Nephron (organoid): ENCODE measurements around the gene SIPA1L3.

Experiments used
- H3K27ac Mint-ChIP-seq, 3 experiments: 2 replicates each; pipeline ENCODE4 v1.8.0; 2020; ENCODE audit warnings: mixed read lengths in 3 of 3, mild to moderate bottlenecking in 2 of 3, moderate library complexity in 1 of 3
- H3K27me3 Mint-ChIP-seq: 2 replicates; pipeline ENCODE4 v1.8.0; 2021; ENCODE audit warnings: low read depth, mild to moderate bottlenecking, moderate library complexity, mixed read lengths
- H3K36me3 Mint-ChIP-seq: 2 replicates; pipeline ENCODE4 v1.8.0; 2020; ENCODE audit warnings: low read depth, mixed read lengths
- H3K4me1 Mint-ChIP-seq: 2 replicates; pipeline ENCODE4 v1.8.0; 2020; ENCODE audit warnings: mixed read lengths
- H3K4me3 Mint-ChIP-seq, 3 experiments: 2 replicates each; pipeline ENCODE4 v1.8.0; 2020; ENCODE audit warnings: mild to moderate bottlenecking in 3 of 3, mixed read lengths in 3 of 3, moderate library complexity in 2 of 3
- H3K9me3 Mint-ChIP-seq: 2 replicates; pipeline ENCODE4 v1.8.0; 2020; ENCODE audit warnings: mixed read lengths
- TF ChIP-seq, protein P1 (sequence below), 3 experiments: fragments of 200-600 bp; sonication (generic); IDR thresholded peaks; one replicate each; pipeline ENCODE4 v1.5.0; 2021; ENCODE audit warnings: antibody characterized with exemption in 3 of 3; ENCODE audit not compliant: unreplicated experiment in 3 of 3

The SIPA1L3 gene

DNA sequence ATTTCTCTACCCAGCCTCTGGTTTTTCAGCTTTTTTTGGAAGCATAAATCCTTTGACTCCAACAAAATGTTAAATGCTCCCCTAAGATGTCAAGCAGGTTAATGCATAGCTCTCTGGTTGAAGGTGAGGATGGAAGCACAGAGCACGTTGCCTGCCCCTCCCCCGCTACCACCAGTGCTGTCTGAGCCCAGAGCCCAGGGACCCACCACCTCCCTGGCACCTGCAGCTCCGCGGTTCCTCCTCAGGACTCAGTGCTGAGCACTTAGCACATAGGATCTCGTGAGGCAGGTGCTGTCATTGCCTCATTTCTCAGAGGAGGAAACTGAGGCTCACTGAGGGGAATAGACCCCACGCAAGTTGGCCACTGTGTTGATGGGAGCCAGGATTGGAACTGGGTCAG, 268.4 kb downstream of the SIPA1L3 start:
- H3K27me3 Mint-ChIP-seq, result peaks cover 3% of the 10 kb centered on the region
- TF ChIP-seq, protein P1, sequence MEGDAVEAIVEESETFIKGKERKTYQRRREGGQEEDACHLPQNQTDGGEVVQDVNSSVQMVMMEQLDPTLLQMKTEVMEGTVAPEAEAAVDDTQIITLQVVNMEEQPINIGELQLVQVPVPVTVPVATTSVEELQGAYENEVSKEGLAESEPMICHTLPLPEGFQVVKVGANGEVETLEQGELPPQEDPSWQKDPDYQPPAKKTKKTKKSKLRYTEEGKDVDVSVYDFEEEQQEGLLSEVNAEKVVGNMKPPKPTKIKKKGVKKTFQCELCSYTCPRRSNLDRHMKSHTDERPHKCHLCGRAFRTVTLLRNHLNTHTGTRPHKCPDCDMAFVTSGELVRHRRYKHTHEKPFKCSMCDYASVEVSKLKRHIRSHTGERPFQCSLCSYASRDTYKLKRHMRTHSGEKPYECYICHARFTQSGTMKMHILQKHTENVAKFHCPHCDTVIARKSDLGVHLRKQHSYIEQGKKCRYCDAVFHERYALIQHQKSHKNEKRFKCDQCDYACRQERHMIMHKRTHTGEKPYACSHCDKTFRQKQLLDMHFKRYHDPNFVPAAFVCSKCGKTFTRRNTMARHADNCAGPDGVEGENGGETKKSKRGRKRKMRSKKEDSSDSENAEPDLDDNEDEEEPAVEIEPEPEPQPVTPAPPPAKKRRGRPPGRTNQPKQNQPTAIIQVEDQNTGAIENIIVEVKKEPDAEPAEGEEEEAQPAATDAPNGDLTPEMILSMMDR (IDR thresholded peaks at IDR 0.05; ENCODE audit: unreplicated experiment in 3 of 3), result no peak
- peaks cover 25% of the 10 kb centered on the region for H3K36me3 Mint-ChIP-seq
- H3K9me3 Mint-ChIP-seq, result peaks cover 3% of the 10 kb centered on the region
- H3K4me3 Mint-ChIP-seq, result no peak overlapping the region
- H3K4me1 Mint-ChIP-seq, result no peaks in the 10 kb centered on the region
- no peak overlapping the region for H3K27ac Mint-ChIP-seq

DNA sequence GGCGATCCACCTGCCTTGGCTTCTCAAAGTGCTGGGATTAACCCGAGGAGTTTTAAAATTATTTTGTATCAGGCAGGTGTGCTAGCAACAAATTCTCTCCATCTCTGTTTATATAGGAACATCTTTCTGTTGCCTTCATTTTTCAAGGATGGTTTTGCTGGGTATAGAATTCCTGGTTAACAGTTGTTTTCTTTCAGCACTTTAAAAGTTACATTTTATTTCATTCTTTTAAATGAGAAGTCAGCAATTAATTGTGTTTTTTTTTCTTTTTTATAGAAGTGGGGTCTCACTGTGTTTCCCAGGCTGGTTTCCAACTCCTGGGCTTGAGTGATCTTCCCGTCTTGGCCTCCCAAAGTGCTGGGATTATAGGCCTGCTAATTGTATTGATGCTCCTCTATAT, 273.1 kb downstream of the SIPA1L3 start:
- Mint-ChIP-seq H3K27me3 (no peaks in the 10 kb centered on the region), H3K36me3 (peaks cover 52% of the 10 kb centered on the region), H3K27ac (no peak overlapping the region), H3K4me1 (peaks cover 19% of the 10 kb centered on the region), H3K9me3 (peaks cover 8% of the 10 kb centered on the region), H3K4me3 (no peak overlapping the region)
- TF ChIP-seq, protein P1 (IDR thresholded peaks at IDR 0.05; ENCODE audit: unreplicated experiment in 3 of 3), result no peak

DNA sequence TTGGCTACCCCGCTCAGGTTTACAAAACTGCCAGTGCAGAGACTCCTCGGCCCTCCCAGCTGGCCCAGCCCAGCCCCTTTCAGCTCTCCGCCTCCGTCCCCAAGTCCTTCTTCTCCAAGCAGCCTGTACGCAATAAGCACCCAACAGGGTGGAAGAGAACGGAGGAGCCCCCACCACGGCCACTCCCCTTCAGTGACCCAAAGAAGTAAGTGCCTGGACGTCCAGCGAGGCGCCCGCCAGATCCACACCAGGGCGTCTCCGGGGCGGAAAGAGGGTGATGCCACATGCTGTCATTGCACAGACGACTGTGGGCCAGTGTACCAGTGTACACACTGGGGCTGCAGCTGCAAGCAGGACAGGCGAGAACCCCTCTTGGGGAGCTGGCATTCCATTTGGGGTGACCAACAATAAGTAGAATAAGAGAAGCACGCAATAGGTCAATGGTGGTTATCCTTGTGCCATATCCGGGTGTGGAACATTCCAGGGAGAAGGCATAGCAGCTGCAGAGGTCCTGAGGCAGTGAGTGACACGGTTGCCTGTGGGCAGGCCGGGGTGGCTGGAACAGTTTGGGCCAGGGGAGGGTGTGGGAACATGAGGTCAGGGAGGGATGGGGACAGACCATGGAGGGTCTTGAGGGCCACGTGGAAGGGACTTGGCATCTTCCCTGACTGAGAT, 275.7 kb downstream of the SIPA1L3 start:
- peaks cover 8% of the 10 kb centered on the region for H3K9me3 Mint-ChIP-seq
- peaks cover 20% of the 10 kb centered on the region for H3K4me1 Mint-ChIP-seq

DNA sequence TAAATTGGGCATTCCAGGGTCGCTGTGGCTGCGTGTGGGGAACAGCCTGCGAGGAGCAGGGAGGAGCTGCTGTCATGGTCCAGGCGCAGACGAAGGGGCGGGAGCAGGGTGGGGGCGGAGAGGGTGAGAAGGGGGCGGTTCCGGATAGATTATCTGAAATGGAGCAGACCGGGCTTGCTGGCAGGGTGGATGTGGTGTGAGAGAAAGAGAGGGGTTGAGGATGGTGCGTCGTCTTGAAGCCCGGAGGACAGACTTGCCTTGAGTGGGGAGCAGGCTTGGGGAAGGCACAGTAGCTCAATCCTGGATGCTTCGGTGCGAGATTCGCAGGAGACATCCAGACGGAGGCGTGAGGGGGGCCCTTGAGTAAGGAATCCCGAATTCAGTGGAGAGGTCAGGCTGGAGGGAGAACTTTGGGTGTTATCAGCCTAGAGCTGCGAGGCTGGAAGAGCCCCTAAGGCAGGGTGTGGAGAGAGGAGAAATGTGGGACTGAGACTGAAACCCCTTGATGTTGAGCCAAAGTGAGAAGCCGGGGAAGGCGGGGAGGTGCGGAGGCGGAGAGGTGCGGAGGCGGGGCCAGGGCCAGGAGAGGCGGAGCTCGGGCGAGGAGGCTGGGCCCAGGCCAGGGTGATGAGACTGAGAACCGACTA, 276.4 kb downstream of the SIPA1L3 start:
- no peaks in the 10 kb centered on the region for H3K27me3 Mint-ChIP-seq
- peak overlapping the region; percentile 81 to 88 (median 82) for H3K27ac Mint-ChIP-seq
- peaks cover 8% of the 10 kb centered on the region for H3K9me3 Mint-ChIP-seq
- peaks cover 20% of the 10 kb centered on the region for H3K4me1 Mint-ChIP-seq
- peak overlapping the region; percentile 79 to 83 (median 81) for H3K4me3 Mint-ChIP-seq
- peaks cover 50% of the 10 kb centered on the region for H3K36me3 Mint-ChIP-seq
- TF ChIP-seq, protein P1 (IDR thresholded peaks at IDR 0.05; ENCODE audit: unreplicated experiment in 3 of 3), result no peak

More for the DNA sequence above, 275.7 kb downstream of the SIPA1L3 start:
- peaks cover 54% of the 10 kb centered on the region for H3K36me3 Mint-ChIP-seq
- TF ChIP-seq, protein P1 (IDR thresholded peaks at IDR 0.05; ENCODE audit: unreplicated experiment in 3 of 3), result no peak
- H3K27me3 Mint-ChIP-seq, result no peaks in the 10 kb centered on the region
- H3K27ac Mint-ChIP-seq, result peak overlapping the region in 2 of 3 experiments; percentile 82 to 88
- H3K4me3 Mint-ChIP-seq, result peak overlapping the region; percentile 79 to 83 (median 81)

DNA sequence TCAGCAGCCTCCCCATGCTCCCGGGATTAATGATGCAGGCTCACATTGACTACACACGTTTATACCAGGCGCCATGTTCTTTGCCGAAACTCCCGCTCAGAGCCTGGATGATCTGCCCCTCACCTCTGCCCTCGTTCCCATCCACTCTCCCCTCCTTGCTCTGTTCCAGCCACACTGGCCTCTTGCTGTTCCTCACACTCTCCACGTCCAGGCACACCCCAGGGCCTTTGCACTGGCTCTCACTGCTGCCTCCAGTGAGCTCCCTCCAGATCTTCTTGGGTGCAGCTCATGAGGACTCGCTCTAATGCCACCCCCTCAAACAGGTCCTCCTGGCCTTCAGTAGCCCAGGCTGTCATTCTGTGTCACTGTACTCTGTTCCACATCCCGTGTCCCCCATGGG, 277.8 kb downstream of the SIPA1L3 start:
- no peaks in the 10 kb centered on the region for H3K27me3 Mint-ChIP-seq
- peaks cover 5% of the 10 kb centered on the region for H3K9me3 Mint-ChIP-seq
- peaks cover 43% of the 10 kb centered on the region for H3K36me3 Mint-ChIP-seq
- H3K4me1 Mint-ChIP-seq, result peaks cover 25% of the 10 kb centered on the region
- TF ChIP-seq, protein P1 (IDR thresholded peaks at IDR 0.05; ENCODE audit: unreplicated experiment in 3 of 3), result no peak
- peak overlapping the region in 1 of 3 experiments; percentile 23 for H3K4me3 Mint-ChIP-seq
- H3K27ac Mint-ChIP-seq, result no peak overlapping the region
